Measurements from ENCODE around the gene C21orf91.

Gene C21orf91

DNA sequence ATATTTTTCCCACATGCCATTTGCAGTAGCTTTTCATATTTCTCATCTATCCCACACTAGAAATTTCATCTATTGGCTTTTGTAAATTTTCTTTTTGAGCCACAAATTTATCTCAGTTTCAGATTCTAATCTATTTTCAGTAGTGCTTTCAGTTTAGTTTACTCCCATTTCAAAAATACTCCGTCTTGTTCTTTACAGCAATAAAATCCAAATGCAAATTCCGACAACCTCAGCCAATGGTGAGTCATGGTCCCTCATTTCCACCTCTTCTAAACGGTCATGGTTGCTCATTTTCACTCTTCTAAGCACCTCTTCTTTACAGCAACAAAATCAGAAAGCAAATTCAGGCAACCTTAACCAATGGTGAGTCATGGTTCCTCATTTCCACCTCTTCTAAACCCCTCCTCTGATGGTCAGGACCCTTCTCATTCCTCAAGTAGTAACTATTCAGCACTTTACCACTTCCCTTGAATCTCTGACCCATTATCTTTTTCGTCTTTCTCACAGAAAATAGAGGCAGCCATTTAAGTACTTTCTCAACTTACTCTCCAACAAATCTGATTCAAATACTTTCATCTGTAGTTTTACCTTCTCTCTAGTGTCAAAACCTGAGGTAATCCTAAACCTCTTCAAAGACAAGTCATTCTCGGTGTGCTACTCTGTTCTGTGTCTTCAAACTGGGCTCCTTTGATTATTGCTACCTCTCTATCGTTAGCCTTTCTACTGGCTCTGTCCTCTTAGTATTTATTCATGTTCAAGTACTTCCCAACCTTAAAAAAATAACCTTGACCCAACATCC lies 34.4 kb downstream of the C21orf91 start:
- Mint-ChIP-seq H3K27ac (no peak overlapping the region), H3K4me3 (no peak overlapping the region), H3K36me3 (ENCODE audit: low read depth) (peaks cover 50% of the 10 kb centered on the region), H3K27me3 (ENCODE audit: low read depth) (no peaks in the 10 kb centered on the region), H3K9me3 (peaks cover 4% of the 10 kb centered on the region), H3K4me1 (no peaks in the 10 kb centered on the region)
- no peak for TF ChIP-seq CTCF (IDR thresholded peaks at IDR 0.05; ENCODE audit: unreplicated experiment in 3 of 3)

- peaks cover 4% of the 10 kb centered on the region for H3K9me3 Mint-ChIP-seq
- H3K4me3 Mint-ChIP-seq = no peak overlapping the region
- H3K27me3 Mint-ChIP-seq (ENCODE audit: low read depth) = no peaks in the 10 kb centered on the region
- no peak for TF ChIP-seq CTCF (IDR thresholded peaks at IDR 0.05; ENCODE audit: unreplicated experiment in 3 of 3)
- H3K27ac Mint-ChIP-seq = no peak overlapping the region
- H3K36me3 Mint-ChIP-seq (ENCODE audit: low read depth) = peaks cover 50% of the 10 kb centered on the region
- H3K4me1 Mint-ChIP-seq = no peaks in the 10 kb centered on the region
These were observed 35.0 kb downstream of the C21orf91 start for GRCh38 chr21:17784180-17784598.

GRCh38 chr21:17783481-17784179 lies 35.5 kb downstream of the C21orf91 start:
- Mint-ChIP-seq H3K27ac (no peak overlapping the region), H3K9me3 (peaks cover 4% of the 10 kb centered on the region), H3K4me1 (no peaks in the 10 kb centered on the region), H3K4me3 (no peak overlapping the region), H3K36me3 (ENCODE audit: low read depth) (peaks cover 50% of the 10 kb centered on the region), H3K27me3 (ENCODE audit: low read depth) (no peaks in the 10 kb centered on the region)
- no peak for TF ChIP-seq CTCF (IDR thresholded peaks at IDR 0.05; ENCODE audit: unreplicated experiment in 3 of 3)

- H3K9me3 Mint-ChIP-seq = peaks cover 4% of the 10 kb centered on the region
- H3K36me3 Mint-ChIP-seq (ENCODE audit: low read depth) = peaks cover 44% of the 10 kb centered on the region
- no peak overlapping the region for H3K4me3 Mint-ChIP-seq
- H3K27ac Mint-ChIP-seq = no peak overlapping the region
- H3K27me3 Mint-ChIP-seq (ENCODE audit: low read depth) = no peaks in the 10 kb centered on the region
- no peak for TF ChIP-seq CTCF (IDR thresholded peaks at IDR 0.05; ENCODE audit: unreplicated experiment in 3 of 3)
- H3K4me1 Mint-ChIP-seq = no peaks in the 10 kb centered on the region
These were observed 36.2 kb downstream of the C21orf91 start for GRCh38 chr21:17783003-17783402.

DNA sequence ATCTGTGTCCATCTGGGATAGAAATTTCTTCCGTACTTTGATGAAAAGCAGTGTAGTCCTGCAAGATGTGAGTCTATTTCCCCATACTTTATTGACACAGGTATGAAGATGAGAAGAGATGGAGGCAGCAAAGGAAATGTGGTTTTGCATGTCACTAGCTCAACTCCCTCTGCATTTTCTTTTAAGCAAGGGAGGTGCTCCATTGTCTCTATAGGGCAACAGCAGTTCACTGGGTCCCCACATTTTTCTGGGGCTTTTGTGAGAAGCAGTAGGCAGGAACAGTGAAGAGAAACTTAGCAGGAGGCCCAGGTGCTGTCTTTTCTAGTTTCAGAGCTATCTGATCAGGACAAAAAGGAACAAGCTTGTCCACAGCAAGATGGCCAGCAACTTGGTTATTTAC lies 37.1 kb downstream of the C21orf91 start:
- H3K4me1 Mint-ChIP-seq = no peaks in the 10 kb centered on the region

More for the DNA sequence above, 37.1 kb downstream of the C21orf91 start:
- H3K27ac Mint-ChIP-seq = no peak overlapping the region
- peaks cover 34% of the 10 kb centered on the region for H3K36me3 Mint-ChIP-seq (ENCODE audit: low read depth)
- no peaks in the 10 kb centered on the region for H3K27me3 Mint-ChIP-seq (ENCODE audit: low read depth)
- peaks cover 4% of the 10 kb centered on the region for H3K9me3 Mint-ChIP-seq
- H3K4me3 Mint-ChIP-seq = no peak overlapping the region
- TF ChIP-seq CTCF (IDR thresholded peaks at IDR 0.05; ENCODE audit: unreplicated experiment in 3 of 3) = no peak
